H1 (cell line): Measurements from ENCODE around the gene PHRF1. TPM values are rescaled to one million over a fixed set of nuclear protein-coding genes. Genes with fewer than 3 reads are reported as not detected.

Source experiments
- ATF2 ChIP-seq: IDR thresholded peaks from 2 replicates; pipeline ENCODE4 v1.6.1; 2012; ENCODE audit warnings: low read length, inconsistent platforms
- BACH1 ChIP-seq: IDR thresholded peaks from 2 replicates; pipeline ENCODE4 v1.6.1; 2012; ENCODE audit warnings: low read length, improper control_type of control experiment
- CREB1 ChIP-seq: IDR thresholded peaks from 2 replicates; pipeline ENCODE4 v1.6.1; 2012; ENCODE audit warnings: inconsistent platforms
- KDM4A ChIP-seq: IDR thresholded peaks from one replicate; pipeline ENCODE4 v1.7.1; 2012; ENCODE audit warnings: low read depth, mild to moderate bottlenecking, moderate library complexity, low read length, inconsistent platforms; ENCODE audit not compliant: severe bottlenecking
- RAD21 ChIP-seq, 2 experiments: IDR thresholded peaks in 1 of 2; conservative IDR thresholded peaks in 1 of 2; 2 replicates each; pipeline ENCODE4 v1.6.1; 2011; ENCODE audit warnings: low read depth in 2 of 2, low read length in 2 of 2, improper control_type of control experiment in 1 of 2, inconsistent platforms in 1 of 2, mild to moderate bottlenecking in 1 of 2, moderate library complexity in 1 of 2
- TCF12 ChIP-seq: IDR thresholded peaks from 2 replicates; pipeline ENCODE4 v1.6.1; 2011; ENCODE audit warnings: low read depth, mild to moderate bottlenecking, low read length
- polyA plus RNA-seq, 7 experiments: library from polyadenylated mRNA; depleted of rRNA in 3 of 7; stranded (reverse) in 5 of 7; unstranded in 2 of 7; fragments of >200 nt in 5 of 7; fragments of 200-250 nt in 2 of 7; gene quantifications; 1 replicate in 5 of 7; 2 replicates in 1 of 7; 4 replicates in 1 of 7; pipeline versions ENCODE4 v1.2.1 to v1.2.3, GENCODE V29; 2011 to 2013; ENCODE audit warnings: missing spikeins in 2 of 7, mixed read lengths in 2 of 7
- total RNA-seq: library from RNA; stranded (reverse); fragmentation: NEBNext Ultra II Directional; extraction: Animal tissue kit (Norgen Biotek cat#: 25700); gene quantifications from 2 replicates; pipeline ENCODE4 v1.2.1, GENCODE V29; 2021

Gene PHRF1
- total and polyA plus RNA-seq, 2 of the 8 experiments (the other 6 are each of a cell fraction or from before 2014, with no cell fraction given) = 13.4 to 37.3 TPM

GRCh38 chr11:571802-572185, 4.5 kb upstream of the PHRF1 start (continued):
- TF ChIP-seq TCF12 (no peak), BACH1 (no peak), KDM4A (no peak), RAD21 (IDR thresholded peaks at IDR 0.05 in 1 of 2, conservative IDR thresholded peaks at IDR 0.05 in 1 of 2; ENCODE audit: low read depth in 2 of 2, low read length in 2 of 2) (no peak), CREB1 (no peak), ATF2 (no peak)
